Smooth muscle cell of the pulmonary artery (primary cell): ENCODE data around the gene CYB5B. TPM values are rescaled to one million over a fixed set of nuclear protein-coding genes. Genes with fewer than 3 reads are reported as not detected.

ENCODE experiments used
- total RNA-seq: library from RNA; depleted of rRNA; stranded (reverse); fragments of >200 nt; gene quantifications from 2 replicates; pipeline ENCODE4 v1.2.3, GENCODE V29; 2014

The CYB5B gene
- total RNA-seq: 68.7 and 88.8 TPM in 2 replicates

GRCh38 chr16:69424053-69424934, at the start of gene CYB5B:
CYB5B (plus strand) TSS chr16:69424619; CDS start chr16:69424684, 65 bp downstream.

Other genes with a start within 250 kb of the CYB5B start
- 50.5 and 77.5 TPM in 2 replicates for gene SNTB2, start 237.5 kb upstream of the CYB5B start, total RNA-seq
- gene VPS4A, start 113.3 kb upstream of the CYB5B start, total RNA-seq: 31.0 and 32.0 TPM in 2 replicates
- 10.5 and 15.3 TPM in 2 replicates for gene PDF, start 94.0 kb upstream of the CYB5B start, total RNA-seq
- 40.6 and 42.8 TPM in 2 replicates for gene COG8, start 85.1 kb upstream of the CYB5B start, total RNA-seq
- 17.3 and 20.6 TPM in 2 replicates for gene NIP7, start 84.8 kb upstream of the CYB5B start, total RNA-seq
- gene TMED6, start 72.8 kb upstream of the CYB5B start, total RNA-seq: 0.20 and 0.23 TPM in 2 replicates
- 14.5 and 15.2 TPM in 2 replicates for gene TERF2, start 38.6 kb upstream of the CYB5B start, total RNA-seq
- gene NFAT5, start 141.3 kb downstream of the CYB5B start, total RNA-seq: 34.0 and 46.9 TPM in 2 replicates